Measurements from ENCODE around the gene FMNL2.

Gene FMNL2

GRCh38 chr2:152390837-152391236 is 55.9 kb downstream of the FMNL2 start:
- 100% methylated on average over 2 of the region's 2 CpGs; no CpG with 5 or more reads in 1 of the 2 experiments for WGBS, 2 experiments (ENCODE audit: insufficient coverage in 2 of 2)
- no peak overlapping the region for H3K4me3 ChIP-seq (ENCODE audit: extremely low read depth, insufficient read depth, low read length, poor library complexity, severe bottlenecking)
- no peak overlapping the region for H3K27ac ChIP-seq (ENCODE audit: low read depth, low read length, severe bottlenecking)
- peaks cover under 1% of the 10 kb centered on the region for H3K4me1 ChIP-seq (ENCODE audit: control insufficient read depth, insufficient read depth, low read length, poor library complexity, severe bottlenecking)
- peaks cover 3% of the 10 kb centered on the region for H3K36me3 ChIP-seq (ENCODE audit: control insufficient read depth, insufficient read depth, low read length)
- H3K9me3 ChIP-seq (ENCODE audit: control insufficient read depth, low read length) = no peaks in the 10 kb centered on the region

GRCh38 chr2:152391318-152391717 is 56.3 kb downstream of the FMNL2 start:
- WGBS, 2 experiments (ENCODE audit: insufficient coverage in 2 of 2) = no CpG with 5 or more reads among the region's 2 CpGs
- H3K36me3 ChIP-seq (ENCODE audit: control insufficient read depth, insufficient read depth, low read length) = peaks cover 3% of the 10 kb centered on the region
- H3K4me1 ChIP-seq (ENCODE audit: control insufficient read depth, insufficient read depth, low read length, poor library complexity, severe bottlenecking) = peaks cover 5% of the 10 kb centered on the region
- no peak overlapping the region for H3K27ac ChIP-seq (ENCODE audit: low read depth, low read length, severe bottlenecking)
- no peak overlapping the region for H3K4me3 ChIP-seq (ENCODE audit: extremely low read depth, insufficient read depth, low read length, poor library complexity, severe bottlenecking)
- no peaks in the 10 kb centered on the region for H3K9me3 ChIP-seq (ENCODE audit: control insufficient read depth, low read length)

DNA sequence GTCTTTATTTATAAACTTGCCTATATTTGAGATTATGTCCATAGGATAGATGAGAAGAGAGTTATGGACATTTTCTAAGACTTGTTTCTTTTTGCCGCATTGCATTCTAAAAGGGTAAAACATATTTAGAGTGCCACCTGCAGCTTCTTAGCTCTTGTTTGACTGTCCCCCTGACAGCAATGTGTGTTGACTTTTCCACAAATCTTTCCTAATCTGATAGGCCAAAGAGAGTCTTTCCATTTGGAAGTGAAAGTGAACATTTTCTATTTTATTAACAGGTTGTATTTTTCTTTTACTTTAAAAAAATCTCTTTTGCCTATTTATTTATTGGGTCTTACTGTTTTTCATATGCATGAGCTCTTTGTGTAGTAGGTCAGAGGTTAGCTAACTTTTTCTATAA is 58.4 kb downstream of the FMNL2 start:
- no peak overlapping the region for H3K27ac ChIP-seq (ENCODE audit: low read depth, low read length, severe bottlenecking)
- peaks cover 7% of the 10 kb centered on the region for H3K4me1 ChIP-seq (ENCODE audit: control insufficient read depth, insufficient read depth, low read length, poor library complexity, severe bottlenecking)
- 100% methylated on average over 1 of the region's 1 CpG; no CpG with 5 or more reads in 1 of the 2 experiments for WGBS, 2 experiments (ENCODE audit: insufficient coverage in 2 of 2)
- H3K9me3 ChIP-seq (ENCODE audit: control insufficient read depth, low read length) = no peaks in the 10 kb centered on the region
- H3K36me3 ChIP-seq (ENCODE audit: control insufficient read depth, insufficient read depth, low read length) = peaks cover 3% of the 10 kb centered on the region
- no peak overlapping the region for H3K4me3 ChIP-seq (ENCODE audit: extremely low read depth, insufficient read depth, low read length, poor library complexity, severe bottlenecking)

GRCh38 chr2:152394326-152394725 is 59.4 kb downstream of the FMNL2 start:
- H3K4me3 ChIP-seq (ENCODE audit: extremely low read depth, insufficient read depth, low read length, poor library complexity, severe bottlenecking) = no peak overlapping the region
- H3K36me3 ChIP-seq (ENCODE audit: control insufficient read depth, insufficient read depth, low read length) = peaks cover 3% of the 10 kb centered on the region
- no peak overlapping the region for H3K27ac ChIP-seq (ENCODE audit: low read depth, low read length, severe bottlenecking)
- peaks cover 7% of the 10 kb centered on the region for H3K4me1 ChIP-seq (ENCODE audit: control insufficient read depth, insufficient read depth, low read length, poor library complexity, severe bottlenecking)
- H3K9me3 ChIP-seq (ENCODE audit: control insufficient read depth, low read length) = no peaks in the 10 kb centered on the region

DNA sequence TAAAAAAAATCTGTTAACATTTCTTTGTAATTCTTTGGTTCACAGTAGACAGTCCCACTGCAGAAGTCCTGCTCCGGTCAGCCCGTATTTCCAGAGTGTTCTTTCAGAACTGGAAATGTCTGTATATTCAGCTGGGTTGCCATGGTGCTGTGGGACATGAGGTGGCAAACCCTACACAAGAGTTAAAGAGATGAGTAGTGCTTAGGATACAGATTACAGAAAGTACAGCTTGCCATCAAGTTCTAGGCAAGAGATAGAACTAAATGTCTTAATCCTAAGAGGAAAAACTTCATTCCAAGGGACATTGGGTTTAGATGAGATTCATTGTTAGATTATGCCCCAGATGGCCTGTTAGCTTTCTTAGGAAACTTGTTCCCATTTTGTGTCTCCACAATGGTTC is 60.1 kb downstream of the FMNL2 start:
- Histone ChIP-seq H3K4me3 (ENCODE audit: extremely low read depth, insufficient read depth, low read length, poor library complexity, severe bottlenecking) (no peak overlapping the region), H3K27ac (ENCODE audit: low read depth, low read length, severe bottlenecking) (no peak overlapping the region), H3K4me1 (ENCODE audit: control insufficient read depth, insufficient read depth, low read length, poor library complexity, severe bottlenecking) (peaks cover 7% of the 10 kb centered on the region), H3K9me3 (ENCODE audit: control insufficient read depth, low read length) (no peaks in the 10 kb centered on the region), H3K36me3 (ENCODE audit: control insufficient read depth, insufficient read depth, low read length) (peaks cover 2% of the 10 kb centered on the region)
- WGBS, 2 experiments (ENCODE audit: insufficient coverage in 2 of 2) = 57 to 60% methylated on average over 2 of the region's 2 CpGs

DNA sequence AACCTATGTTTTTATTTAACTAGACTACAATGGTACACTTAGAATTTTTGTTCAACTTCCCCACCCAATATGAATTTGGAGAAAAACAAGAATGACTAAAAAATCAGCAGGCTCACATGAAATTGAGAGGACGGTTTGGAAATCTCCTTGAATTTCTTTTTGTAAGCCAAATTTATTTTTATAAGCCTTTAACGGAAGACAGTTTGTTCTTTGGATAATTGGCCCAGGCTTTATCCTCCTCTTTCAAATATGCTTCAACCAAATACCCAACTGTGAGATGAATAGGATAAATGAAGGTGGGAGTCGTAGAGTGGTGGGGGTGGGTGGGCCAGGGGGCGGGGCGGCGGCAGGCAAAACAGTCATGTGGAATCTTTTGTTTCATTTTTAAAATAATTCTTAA is 60.6 kb downstream of the FMNL2 start:
- no peak overlapping the region for H3K4me3 ChIP-seq (ENCODE audit: extremely low read depth, insufficient read depth, low read length, poor library complexity, severe bottlenecking)
- no peaks in the 10 kb centered on the region for H3K36me3 ChIP-seq (ENCODE audit: control insufficient read depth, insufficient read depth, low read length)
- no CpG with 5 or more reads among the region's 6 CpGs for WGBS, 2 experiments (ENCODE audit: insufficient coverage in 2 of 2)
- peaks cover 7% of the 10 kb centered on the region for H3K4me1 ChIP-seq (ENCODE audit: control insufficient read depth, insufficient read depth, low read length, poor library complexity, severe bottlenecking)
- no peak overlapping the region for H3K27ac ChIP-seq (ENCODE audit: low read depth, low read length, severe bottlenecking)
- no peaks in the 10 kb centered on the region for H3K9me3 ChIP-seq (ENCODE audit: control insufficient read depth, low read length)

DNA sequence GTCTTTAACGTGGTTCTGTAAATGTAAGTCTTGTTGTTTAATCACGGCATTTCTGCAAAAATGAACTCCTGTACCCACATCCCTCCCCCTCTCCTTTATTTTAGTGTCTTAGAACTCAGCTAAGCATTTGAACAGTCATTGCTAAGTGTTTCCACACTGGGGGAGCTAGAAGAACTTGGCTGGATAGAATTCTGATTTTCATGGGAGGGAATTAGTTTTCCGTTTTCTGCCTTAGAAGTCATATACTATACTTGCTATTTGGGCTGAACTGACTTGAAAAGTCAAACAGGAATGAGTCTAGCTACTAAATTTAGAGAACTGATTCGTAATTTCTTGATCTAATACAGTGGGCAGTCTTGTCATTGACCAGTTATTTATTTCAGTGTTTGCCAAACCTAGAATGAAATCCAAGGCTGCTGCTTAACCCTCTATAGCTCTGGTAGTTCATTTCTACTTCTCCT is 61.1 kb downstream of the FMNL2 start:
- no peaks in the 10 kb centered on the region for H3K9me3 ChIP-seq (ENCODE audit: control insufficient read depth, low read length)
- H3K4me1 ChIP-seq (ENCODE audit: control insufficient read depth, insufficient read depth, low read length, poor library complexity, severe bottlenecking) = peaks cover 7% of the 10 kb centered on the region
- H3K36me3 ChIP-seq (ENCODE audit: control insufficient read depth, insufficient read depth, low read length) = no peaks in the 10 kb centered on the region
- H3K27ac ChIP-seq (ENCODE audit: low read depth, low read length, severe bottlenecking) = no peak overlapping the region
- WGBS, 2 experiments (ENCODE audit: insufficient coverage in 2 of 2) = 83 to 100% methylated on average over 1 of the region's 4 CpGs
- H3K4me3 ChIP-seq (ENCODE audit: extremely low read depth, insufficient read depth, low read length, poor library complexity, severe bottlenecking) = no peak overlapping the region

GRCh38 chr2:152396763-152397162 is 61.8 kb downstream of the FMNL2 start:
- H3K36me3 ChIP-seq (ENCODE audit: control insufficient read depth, insufficient read depth, low read length) = no peaks in the 10 kb centered on the region
- 86 to 100% methylated on average over 1 to 2 of the region's 2 CpGs for WGBS, 2 experiments (ENCODE audit: insufficient coverage in 2 of 2)
- H3K9me3 ChIP-seq (ENCODE audit: control insufficient read depth, low read length) = no peaks in the 10 kb centered on the region
- H3K27ac ChIP-seq (ENCODE audit: low read depth, low read length, severe bottlenecking) = no peak overlapping the region
- peaks cover 13% of the 10 kb centered on the region for H3K4me1 ChIP-seq (ENCODE audit: control insufficient read depth, insufficient read depth, low read length, poor library complexity, severe bottlenecking)
- H3K4me3 ChIP-seq (ENCODE audit: extremely low read depth, insufficient read depth, low read length, poor library complexity, severe bottlenecking) = no peak overlapping the region

GRCh38 chr2:152399003-152399402 is 64.0 kb downstream of the FMNL2 start:
- H3K9me3 ChIP-seq (ENCODE audit: control insufficient read depth, low read length) = no peaks in the 10 kb centered on the region
- H3K27ac ChIP-seq (ENCODE audit: low read depth, low read length, severe bottlenecking) = no peak overlapping the region
- 77 to 85% methylated on average over 3 of the region's 4 CpGs for WGBS, 2 experiments (ENCODE audit: insufficient coverage in 2 of 2)
- no peaks in the 10 kb centered on the region for H3K36me3 ChIP-seq (ENCODE audit: control insufficient read depth, insufficient read depth, low read length)
- peaks cover 33% of the 10 kb centered on the region for H3K4me1 ChIP-seq (ENCODE audit: control insufficient read depth, insufficient read depth, low read length, poor library complexity, severe bottlenecking)
- no peak overlapping the region for H3K4me3 ChIP-seq (ENCODE audit: extremely low read depth, insufficient read depth, low read length, poor library complexity, severe bottlenecking)

GRCh38 chr2:152400607-152401214 is 65.7 kb downstream of the FMNL2 start:
- H3K36me3 ChIP-seq (ENCODE audit: control insufficient read depth, insufficient read depth, low read length) = no peaks in the 10 kb centered on the region
- WGBS, 2 experiments (ENCODE audit: insufficient coverage in 2 of 2) = no CpG with 5 or more reads among the region's 2 CpGs
- H3K9me3 ChIP-seq (ENCODE audit: control insufficient read depth, low read length) = no peaks in the 10 kb centered on the region
- no peak overlapping the region for H3K4me3 ChIP-seq (ENCODE audit: extremely low read depth, insufficient read depth, low read length, poor library complexity, severe bottlenecking)
- no peak overlapping the region for H3K27ac ChIP-seq (ENCODE audit: low read depth, low read length, severe bottlenecking)
- H3K4me1 ChIP-seq (ENCODE audit: control insufficient read depth, insufficient read depth, low read length, poor library complexity, severe bottlenecking) = peaks cover 49% of the 10 kb centered on the region

GRCh38 chr2:152402780-152403759 is 68.1 kb downstream of the FMNL2 start:
- Histone ChIP-seq H3K36me3 (ENCODE audit: control insufficient read depth, insufficient read depth, low read length) (no peaks in the 10 kb centered on the region), H3K4me3 (ENCODE audit: extremely low read depth, insufficient read depth, low read length, poor library complexity, severe bottlenecking) (no peak overlapping the region), H3K4me1 (ENCODE audit: control insufficient read depth, insufficient read depth, low read length, poor library complexity, severe bottlenecking) (peaks cover 60% of the 10 kb centered on the region), H3K9me3 (ENCODE audit: control insufficient read depth, low read length) (no peaks in the 10 kb centered on the region), H3K27ac (ENCODE audit: low read depth, low read length, severe bottlenecking) (no peak overlapping the region)
- whole genome bisulfite sequencing, 2 experiments (ENCODE audit: insufficient coverage in 2 of 2) = 94 to 98% methylated on average over 5 of the region's 12 CpGs

Data from mesodermal cell (in vitro differentiated cells).